ENCODE measurements around the gene EVA1C.
"Not testable (repeated sequence)": the region's sequence is repeated elsewhere in the genome, so short reads cannot be mapped to it uniquely, and the experiment has no call there.

Gene EVA1C

GRCh38 chr21:32499249-32500055, 86.9 kb downstream of the EVA1C start:
- DNase-seq (ENCODE audit: low spot score), result no peak

- DNase-seq (ENCODE audit: low spot score), result not testable (repeated sequence)
Observed at GRCh38 chr21:32503641-32504040, 91.1 kb downstream of the EVA1C start.

GRCh38 chr21:32505767-32506166, 93.3 kb downstream of the EVA1C start:
- not testable (repeated sequence) for DNase-seq (ENCODE audit: low spot score)

- not testable (repeated sequence) for DNase-seq (ENCODE audit: low spot score)
Observed at GRCh38 chr21:32506411-32506965, 94.0 kb downstream of the EVA1C start.

- DNase-seq (ENCODE audit: low spot score), result no peak
Observed at GRCh38 chr21:32507342-32507919, 94.9 kb downstream of the EVA1C start.

GRCh38 chr21:32508036-32508435, 95.5 kb downstream of the EVA1C start:
- not testable (repeated sequence) for DNase-seq (ENCODE audit: low spot score)

- no peak for DNase-seq (ENCODE audit: low spot score)
Observed at GRCh38 chr21:32508558-32508957, 96.1 kb downstream of the EVA1C start.

- not testable (repeated sequence) for DNase-seq (ENCODE audit: low spot score)
Observed at GRCh38 chr21:32508975-32509374, 96.5 kb downstream of the EVA1C start.

- DNase-seq (ENCODE audit: low spot score), result no peak
Observed at GRCh38 chr21:32514275-32515055, 102.0 kb downstream of the EVA1C start.

GRCh38 chr21:32515874-32516273, 103.4 kb downstream of the EVA1C start:
- no peak for DNase-seq (ENCODE audit: low spot score)

GRCh38 chr21:32516756-32517649, 104.5 kb downstream of the EVA1C start:
- DNase-seq (ENCODE audit: low spot score), result no peak

GRCh38 chr21:32519945-32520874, 107.7 kb downstream of the EVA1C start:
- DNase-seq (ENCODE audit: low spot score), result no peak

GRCh38 chr21:32520875-32521735, 108.6 kb downstream of the EVA1C start:
- DNase-seq (ENCODE audit: low spot score), result peak; percentile 63

- no peak for DNase-seq (ENCODE audit: low spot score)
Observed at GRCh38 chr21:32521736-32522355, 109.3 kb downstream of the EVA1C start.

- no peak for DNase-seq (ENCODE audit: low spot score)
Observed at GRCh38 chr21:32523463-32523862, 111.0 kb downstream of the EVA1C start.

GRCh38 chr21:32523988-32524719, 111.6 kb downstream of the EVA1C start:
- no peak for DNase-seq (ENCODE audit: low spot score)

GRCh38 chr21:32525282-32525681, 112.8 kb downstream of the EVA1C start:
- DNase-seq (ENCODE audit: low spot score), result no peak

- DNase-seq (ENCODE audit: low spot score), result no peak
Observed at GRCh38 chr21:32529679-32530078, 117.2 kb downstream of the EVA1C start.

Measured in COLO829 (cell line).